ENCODE measurements around the gene ZNF865.
A peak's percentile ranks its signal among the peaks of the same experiment; 100 is the strongest.

The ZNF865 gene

GRCh38 chr19:55621673-55622231 lies 16.3 kb downstream of the ZNF865 start:
- Histone ChIP-seq H3K9ac (ENCODE audit: low read length in 5 of 5) (no peak overlapping the region), H3K4me1 (ENCODE audit: control insufficient read depth in 5 of 5, insufficient read depth in 5 of 5, low read length in 5 of 5) (peaks cover 0 to 40% (median 24%) of the 10 kb centered on the region in 5 donors), H3K4me3 (ENCODE audit: low read depth in 1 of 5, low read length in 5 of 5) (no peak overlapping the region), H3K27ac (ENCODE audit: low read depth, low read length) (no peak overlapping the region), H3K9me3 (ENCODE audit: control insufficient read depth in 5 of 5, low read length in 5 of 5) (no peaks in the 10 kb centered on the region), H3K27me3 (ENCODE audit: control insufficient read depth in 5 of 5, insufficient read depth in 4 of 5, low read length in 5 of 5) (no peaks in the 10 kb centered on the region), H3K36me3 (ENCODE audit: control insufficient read depth in 5 of 5, insufficient read depth in 5 of 5, low read length in 5 of 5) (peaks cover 0 to 30% (median 10%) of the 10 kb centered on the region in 5 donors)

GRCh38 chr19:55622242-55622969 lies 17.0 kb downstream of the ZNF865 start:
- Histone ChIP-seq H3K4me1 (ENCODE audit: control insufficient read depth in 5 of 5, insufficient read depth in 5 of 5, low read length in 5 of 5) (peaks cover 0 to 40% (median 24%) of the 10 kb centered on the region in 5 donors), H3K27ac (ENCODE audit: low read depth, low read length) (no peak overlapping the region), H3K4me3 (ENCODE audit: low read depth in 1 of 5, low read length in 5 of 5) (no peak overlapping the region), H3K36me3 (ENCODE audit: control insufficient read depth in 5 of 5, insufficient read depth in 5 of 5, low read length in 5 of 5) (peaks cover 0 to 25% (median 5%) of the 10 kb centered on the region in 5 donors), H3K9me3 (ENCODE audit: control insufficient read depth in 5 of 5, low read length in 5 of 5) (no peaks in the 10 kb centered on the region), H3K27me3 (ENCODE audit: control insufficient read depth in 5 of 5, insufficient read depth in 4 of 5, low read length in 5 of 5) (no peaks in the 10 kb centered on the region), H3K9ac (ENCODE audit: low read length in 5 of 5) (no peak overlapping the region)

DNA sequence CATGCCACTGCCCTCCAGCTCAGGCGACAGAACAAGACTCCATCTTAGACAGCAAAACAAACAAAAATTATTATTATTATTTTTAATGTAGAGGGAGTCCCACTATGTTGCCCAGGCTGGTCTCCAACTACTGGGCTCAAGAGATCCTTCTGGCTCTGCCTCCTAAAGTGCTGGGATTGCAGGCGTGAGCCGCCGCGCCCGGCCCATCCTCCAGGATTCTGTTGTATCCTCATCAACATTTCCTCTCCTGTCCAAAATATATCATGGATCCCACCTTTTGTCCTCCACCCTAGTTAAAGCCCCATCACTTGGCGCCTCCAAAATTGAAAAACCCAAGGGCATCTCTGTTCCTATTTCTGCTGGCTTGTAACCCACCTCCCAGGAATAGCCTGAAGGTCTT lies 17.7 kb downstream of the ZNF865 start:
- H3K9ac ChIP-seq (ENCODE audit: low read length in 5 of 5) = no peak overlapping the region

GRCh38 chr19:55623561-55623960 lies 18.1 kb downstream of the ZNF865 start:
- peak overlapping the region in 4 of 5 donors; percentile 8 to 42 (median 32) for H3K4me3 ChIP-seq (ENCODE audit: low read depth in 1 of 5, low read length in 5 of 5)
- no peaks in the 10 kb centered on the region for H3K27me3 ChIP-seq (ENCODE audit: control insufficient read depth in 5 of 5, insufficient read depth in 4 of 5, low read length in 5 of 5)
- H3K9me3 ChIP-seq (ENCODE audit: control insufficient read depth in 5 of 5, low read length in 5 of 5) = no peaks in the 10 kb centered on the region
- no peak overlapping the region for H3K9ac ChIP-seq (ENCODE audit: low read length in 5 of 5)
- peak overlapping the region; percentile 3 for H3K27ac ChIP-seq (ENCODE audit: low read depth, low read length)
- H3K36me3 ChIP-seq (ENCODE audit: control insufficient read depth in 5 of 5, insufficient read depth in 5 of 5, low read length in 5 of 5) = peaks cover 0 to 21% (median 2%) of the 10 kb centered on the region in 5 donors
- peaks cover 0 to 38% (median 22%) of the 10 kb centered on the region in 5 donors for H3K4me1 ChIP-seq (ENCODE audit: control insufficient read depth in 5 of 5, insufficient read depth in 5 of 5, low read length in 5 of 5)

More for the DNA sequence above, 17.7 kb downstream of the ZNF865 start:
- Histone ChIP-seq H3K27me3 (ENCODE audit: control insufficient read depth in 5 of 5, insufficient read depth in 4 of 5, low read length in 5 of 5) (no peaks in the 10 kb centered on the region), H3K9me3 (ENCODE audit: control insufficient read depth in 5 of 5, low read length in 5 of 5) (no peaks in the 10 kb centered on the region), H3K36me3 (ENCODE audit: control insufficient read depth in 5 of 5, insufficient read depth in 5 of 5, low read length in 5 of 5) (peaks cover 0 to 21% (median 2%) of the 10 kb centered on the region in 5 donors), H3K27ac (ENCODE audit: low read depth, low read length) (peak overlapping the region; percentile 3), H3K4me1 (ENCODE audit: control insufficient read depth in 5 of 5, insufficient read depth in 5 of 5, low read length in 5 of 5) (peaks cover 0 to 40% (median 23%) of the 10 kb centered on the region in 5 donors), H3K4me3 (ENCODE audit: low read depth in 1 of 5, low read length in 5 of 5) (no peak overlapping the region)

DNA sequence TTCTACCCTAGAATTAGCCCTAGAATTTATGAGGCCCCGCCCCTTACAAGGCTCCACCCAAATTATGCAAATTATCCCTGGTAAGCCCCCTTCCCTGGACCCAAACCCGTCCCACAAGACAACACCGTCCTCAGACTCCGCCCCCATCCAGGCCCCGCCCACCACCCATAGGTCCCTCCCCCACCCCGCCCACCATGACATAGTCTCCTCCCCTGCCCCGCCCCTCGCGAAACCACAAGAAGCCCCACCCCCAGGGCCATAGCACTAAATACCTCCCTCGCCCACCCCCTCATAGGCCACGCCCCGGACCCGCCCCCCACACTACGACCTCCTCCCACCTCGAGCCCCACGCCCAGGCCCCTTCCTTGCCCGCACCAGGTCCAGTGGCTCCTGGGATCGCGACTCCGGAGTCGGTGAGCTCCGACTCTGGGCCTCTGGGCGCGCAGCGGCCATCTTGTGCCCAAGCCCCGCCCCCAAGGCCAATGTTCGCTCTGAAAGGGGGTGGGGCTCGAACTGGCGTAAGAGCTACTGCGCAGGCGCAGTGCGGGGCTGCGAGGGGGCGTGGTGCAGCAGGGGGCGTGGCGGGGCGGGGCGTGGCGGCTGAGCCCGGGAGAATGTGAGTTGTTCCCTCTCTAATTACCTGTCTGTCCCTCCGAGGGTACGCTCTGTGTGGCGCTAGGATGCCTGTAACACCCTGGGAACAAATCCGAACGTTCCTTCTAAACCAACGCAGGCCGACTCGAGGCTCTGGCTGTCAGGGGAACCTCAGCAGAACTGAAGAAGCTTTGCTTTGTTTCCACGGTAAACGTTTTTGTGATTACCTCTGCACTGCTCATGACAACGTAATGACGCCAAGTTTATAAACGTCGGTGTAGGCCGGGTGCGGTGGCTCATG lies 18.9 kb downstream of the ZNF865 start, which contains the start of gene ZNF784:
ZNF784 (minus strand) TSS at position 458 of the 895 bp plus-strand sequence; CDS start at position 453, 5 bp downstream.
- Histone ChIP-seq H3K4me1 (ENCODE audit: control insufficient read depth in 5 of 5, insufficient read depth in 5 of 5, low read length in 5 of 5) (peaks cover 0 to 32% (median 16%) of the 10 kb centered on the region in 5 donors), H3K9me3 (ENCODE audit: control insufficient read depth in 5 of 5, low read length in 5 of 5) (no peaks in the 10 kb centered on the region), H3K9ac (ENCODE audit: low read length in 5 of 5) (peak within 1 kb of the TSS in 3 of 5 donors; percentile 47 to 64 (median 51)), H3K27me3 (ENCODE audit: control insufficient read depth in 5 of 5, insufficient read depth in 4 of 5, low read length in 5 of 5) (no peaks in the 10 kb centered on the region), H3K4me3 (ENCODE audit: low read depth in 1 of 5, low read length in 5 of 5) (peak within 1 kb of the TSS; percentile 69 to 92 (median 74)), H3K27ac (ENCODE audit: low read depth, low read length) (peak within 1 kb of the TSS; percentile 77), H3K36me3 (ENCODE audit: control insufficient read depth in 5 of 5, insufficient read depth in 5 of 5, low read length in 5 of 5) (peaks cover 0 to 21% (median 2%) of the 10 kb centered on the region in 5 donors)

- peaks cover 0 to 21% (median 2%) of the 10 kb centered on the region in 5 donors for H3K36me3 ChIP-seq (ENCODE audit: control insufficient read depth in 5 of 5, insufficient read depth in 5 of 5, low read length in 5 of 5)
- H3K27me3 ChIP-seq (ENCODE audit: control insufficient read depth in 5 of 5, insufficient read depth in 4 of 5, low read length in 5 of 5) = no peaks in the 10 kb centered on the region
- peak overlapping the region in 2 of 5 donors; percentile 47 to 51 for H3K9ac ChIP-seq (ENCODE audit: low read length in 5 of 5)
- H3K9me3 ChIP-seq (ENCODE audit: control insufficient read depth in 5 of 5, low read length in 5 of 5) = no peaks in the 10 kb centered on the region
- peak overlapping the region; percentile 69 to 92 (median 74) for H3K4me3 ChIP-seq (ENCODE audit: low read depth in 1 of 5, low read length in 5 of 5)
- no peak overlapping the region for H3K27ac ChIP-seq (ENCODE audit: low read depth, low read length)
- peaks cover 0 to 26% (median 13%) of the 10 kb centered on the region in 5 donors for H3K4me1 ChIP-seq (ENCODE audit: control insufficient read depth in 5 of 5, insufficient read depth in 5 of 5, low read length in 5 of 5)
These were observed 19.5 kb downstream of the ZNF865 start for GRCh38 chr19:55625004-55625326.

DNA sequence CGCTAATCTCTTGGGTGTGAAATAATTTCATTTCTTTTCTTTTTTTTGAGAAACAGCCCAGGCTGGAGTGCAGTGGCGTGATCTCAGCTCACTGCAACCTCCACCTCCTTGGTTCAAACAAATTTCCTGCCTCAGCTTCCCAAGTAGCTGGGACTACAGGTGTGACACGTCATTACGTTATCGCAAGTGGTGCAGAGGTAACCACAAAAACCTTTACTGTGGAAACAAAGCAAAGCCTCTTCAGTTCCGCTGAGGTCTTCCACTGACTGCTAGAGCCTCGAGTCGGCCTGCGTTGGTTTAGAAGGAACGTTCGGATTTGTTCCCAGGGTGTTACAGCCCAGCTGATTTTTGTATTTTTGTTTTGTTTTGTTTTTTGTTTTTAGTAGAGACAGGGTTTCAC lies 20.9 kb downstream of the ZNF865 start:
- H3K36me3 ChIP-seq (ENCODE audit: control insufficient read depth in 5 of 5, insufficient read depth in 5 of 5, low read length in 5 of 5) = peaks cover 0 to 9% (median 0%) of the 10 kb centered on the region in 5 donors
- no peaks in the 10 kb centered on the region for H3K9me3 ChIP-seq (ENCODE audit: control insufficient read depth in 5 of 5, low read length in 5 of 5)
- no peak overlapping the region for H3K4me3 ChIP-seq (ENCODE audit: low read depth in 1 of 5, low read length in 5 of 5)
- H3K4me1 ChIP-seq (ENCODE audit: control insufficient read depth in 5 of 5, insufficient read depth in 5 of 5, low read length in 5 of 5) = peaks cover 0 to 15% (median 13%) of the 10 kb centered on the region in 5 donors
- H3K27ac ChIP-seq (ENCODE audit: low read depth, low read length) = no peak overlapping the region
- no peak overlapping the region for H3K9ac ChIP-seq (ENCODE audit: low read length in 5 of 5)
- no peaks in the 10 kb centered on the region for H3K27me3 ChIP-seq (ENCODE audit: control insufficient read depth in 5 of 5, insufficient read depth in 4 of 5, low read length in 5 of 5)

GRCh38 chr19:55632463-55632834 lies 27.0 kb downstream of the ZNF865 start:
- Histone ChIP-seq H3K27ac (ENCODE audit: low read depth, low read length) (no peak overlapping the region), H3K9me3 (ENCODE audit: control insufficient read depth in 5 of 5, low read length in 5 of 5) (no peaks in the 10 kb centered on the region), H3K36me3 (ENCODE audit: control insufficient read depth in 5 of 5, insufficient read depth in 5 of 5, low read length in 5 of 5) (no peaks in the 10 kb centered on the region), H3K4me3 (ENCODE audit: low read depth in 1 of 5, low read length in 5 of 5) (no peak overlapping the region), H3K27me3 (ENCODE audit: control insufficient read depth in 5 of 5, insufficient read depth in 4 of 5, low read length in 5 of 5) (no peaks in the 10 kb centered on the region), H3K9ac (ENCODE audit: low read length in 5 of 5) (peak overlapping the region in 1 of 5 donors; percentile 30), H3K4me1 (ENCODE audit: control insufficient read depth in 5 of 5, insufficient read depth in 5 of 5, low read length in 5 of 5) (peaks cover 11 to 40% (median 32%) of the 10 kb centered on the region in 5 donors)

DNA sequence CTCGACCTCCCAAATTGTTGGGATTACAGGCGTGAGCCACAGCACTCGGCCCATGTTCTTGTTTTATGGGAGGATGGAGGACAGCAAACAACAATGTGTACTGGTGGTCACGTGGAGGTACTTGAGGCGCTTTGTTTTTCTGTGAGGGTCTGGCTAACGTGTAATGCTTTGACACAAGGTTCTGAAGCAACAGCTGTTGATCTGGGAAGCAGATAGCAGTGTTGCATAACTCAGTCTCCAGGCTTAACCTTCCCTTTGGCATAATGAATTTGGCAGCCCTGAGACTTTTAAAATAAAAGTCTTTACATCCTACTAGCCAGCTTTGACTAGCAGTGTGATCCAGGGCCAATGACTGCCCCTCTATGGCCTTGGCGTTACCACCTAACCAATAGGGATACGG lies 28.4 kb downstream of the ZNF865 start:
- Histone ChIP-seq H3K9me3 (ENCODE audit: control insufficient read depth in 5 of 5, low read length in 5 of 5) (no peaks in the 10 kb centered on the region), H3K27ac (ENCODE audit: low read depth, low read length) (peak overlapping the region; percentile 95)

More for the DNA sequence above, 28.4 kb downstream of the ZNF865 start:
- Histone ChIP-seq H3K27me3 (ENCODE audit: control insufficient read depth in 5 of 5, insufficient read depth in 4 of 5, low read length in 5 of 5) (no peaks in the 10 kb centered on the region), H3K9ac (ENCODE audit: low read length in 5 of 5) (peak overlapping the region in 1 of 5 donors; percentile 3), H3K4me1 (ENCODE audit: control insufficient read depth in 5 of 5, insufficient read depth in 5 of 5, low read length in 5 of 5) (peaks cover 11 to 50% (median 41%) of the 10 kb centered on the region in 5 donors), H3K4me3 (ENCODE audit: low read depth in 1 of 5, low read length in 5 of 5) (peak overlapping the region in 1 of 5 donors; percentile 100), H3K36me3 (ENCODE audit: control insufficient read depth in 5 of 5, insufficient read depth in 5 of 5, low read length in 5 of 5) (no peaks in the 10 kb centered on the region)
